Ishikawa (cell line): Measurements from ENCODE around the gene RITA1.

Experiments
- CREB1 ChIP-seq: IDR thresholded peaks from 2 replicates; pipeline ENCODE4 v1.6.1; 2012; ENCODE audit warnings: low read depth
- EGR1 ChIP-seq: IDR thresholded peaks from 2 replicates; pipeline ENCODE4 v1.6.1; 2012
- EP300 ChIP-seq: IDR thresholded peaks from 2 replicates; pipeline ENCODE4 v1.6.1; 2012; ENCODE audit warnings: borderline replicate concordance
- MAX ChIP-seq: IDR thresholded peaks from 2 replicates; pipeline ENCODE4 v1.6.1; 2012
- RAD21 ChIP-seq: IDR thresholded peaks from 2 replicates; pipeline ENCODE4 v1.6.1; 2012; ENCODE audit warnings: low read depth
- REST ChIP-seq: IDR thresholded peaks from 2 replicates; pipeline ENCODE4 v1.6.1; 2012; ENCODE audit warnings: low read depth, mild to moderate bottlenecking
- TAF1 ChIP-seq: IDR thresholded peaks from 2 replicates; pipeline ENCODE4 v1.6.1; 2012; ENCODE audit warnings: low read depth, mild to moderate bottlenecking
- TCF12 ChIP-seq: IDR thresholded peaks from 2 replicates; pipeline ENCODE4 v1.6.1; 2012; ENCODE audit warnings: low read depth
- USF1 ChIP-seq: IDR thresholded peaks from 2 replicates; pipeline ENCODE4 v1.6.1; 2012
- YY1 ChIP-seq: IDR thresholded peaks from 2 replicates; pipeline ENCODE4 v1.6.1; 2012; ENCODE audit warnings: low read depth

- no peak for TF ChIP-seq EP300
- no peak for TF ChIP-seq MAX
- no peak for TF ChIP-seq TAF1
- no peak for TF ChIP-seq RAD21
- no peak for TF ChIP-seq REST
- TF ChIP-seq YY1 = no peak
- TF ChIP-seq USF1 = no peak
- TF ChIP-seq EGR1 = no peak
- no peak for TF ChIP-seq CREB1
- TF ChIP-seq TCF12 = no peak
Observed at GRCh38 chr12:113237748-113238147, 52.2 kb downstream of the RITA1 start.
